HepG2 (cell line): ENCODE data around the gene SH3D19.

Source experiments
- CTCF ChIP-seq: sonication (generic); formaldehyde crosslinking; IDR thresholded peaks from 2 replicates; pipeline ENCODE4 v1.5.0; 2020; ENCODE audit warnings: mild to moderate bottlenecking, missing genetic modification reagents, moderate library complexity
- EP300 ChIP-seq, 3 experiments: sonication (generic) in 1 of 3; formaldehyde crosslinking in 1 of 3; IDR thresholded peaks; 2 replicates each; pipeline versions ENCODE4 v1.5.1 to v1.6.1; 2011 to 2020; ENCODE audit warnings: low read depth in 2 of 3, low read length in 2 of 3, borderline replicate concordance in 1 of 3, improper control_type of control experiment in 1 of 3, mild to moderate bottlenecking in 1 of 3, missing genetic modification reagents in 1 of 3, moderate library complexity in 1 of 3
- NR1H2 ChIP-seq: sonication (generic); formaldehyde crosslinking; IDR thresholded peaks from 2 replicates; pipeline ENCODE4 v1.8.1; 2022; ENCODE audit warnings: low read depth, missing genetic modification reagents, borderline replicate concordance
- PLRG1 ChIP-seq: fragments of 450-650 bp; conservative IDR thresholded peaks from 2 replicates; pipeline ENCODE4 v1.6.1; 2016
- SP4 ChIP-seq: sonication (generic); formaldehyde crosslinking; IDR thresholded peaks from 2 replicates; pipeline ENCODE4 v1.8.1; 2023; ENCODE audit warnings: mild to moderate bottlenecking, missing genetic modification reagents
- TCF7 ChIP-seq: sonication (generic); IDR thresholded peaks from 2 replicates; pipeline ENCODE4 v1.6.1; 2016; ENCODE audit warnings: antibody characterized with exemption, low read depth
- ZBTB21 ChIP-seq: sonication (generic); formaldehyde crosslinking; IDR thresholded peaks from 2 replicates; pipeline ENCODE4 v1.4.0; 2020; ENCODE audit warnings: missing genetic modification reagents
- ZBTB7A ChIP-seq: sonication (generic); formaldehyde crosslinking; IDR thresholded peaks from 2 replicates; pipeline ENCODE4 v1.8.0; 2022; ENCODE audit warnings: mild to moderate bottlenecking, missing genetic modification reagents
- ZNF549 ChIP-seq: sonication (generic); formaldehyde crosslinking; IDR thresholded peaks from 2 replicates; pipeline ENCODE4 v1.5.0; 2020; ENCODE audit warnings: missing genetic modification reagents
- ZNF577 ChIP-seq: sonication (generic); formaldehyde crosslinking; IDR thresholded peaks from 2 replicates; pipeline ENCODE4 v1.4.0; 2020; ENCODE audit warnings: mild to moderate bottlenecking, low read depth, missing genetic modification reagents, borderline replicate concordance
- ZNF616 ChIP-seq: sonication (generic); formaldehyde crosslinking; IDR thresholded peaks from 2 replicates; pipeline ENCODE4 v1.5.0; 2020; ENCODE audit warnings: low read depth, mild to moderate bottlenecking, missing genetic modification reagents
- TF ChIP-seq, protein P1 (sequence below): IDR thresholded peaks from 2 replicates; pipeline ENCODE4 v1.6.1; 2016; ENCODE audit warnings: mild to moderate bottlenecking
- TF ChIP-seq, protein P2 (sequence below): sonication (generic); formaldehyde crosslinking; IDR thresholded peaks from 2 replicates; pipeline ENCODE4 v1.9.0; 2022; ENCODE audit warnings: low read depth, missing genetic modification reagents
- TF ChIP-seq, protein P3 (sequence below): sonication (generic); formaldehyde crosslinking; IDR thresholded peaks from 2 replicates; pipeline ENCODE4 v1.8.1; 2022; ENCODE audit warnings: low read depth, mild to moderate bottlenecking, missing genetic modification reagents

GRCh38 chr4:151361966-151362365, 36.6 kb upstream of the SH3D19 start:
- TF ChIP-seq PLRG1 = no peak
- TF ChIP-seq, protein P1, sequence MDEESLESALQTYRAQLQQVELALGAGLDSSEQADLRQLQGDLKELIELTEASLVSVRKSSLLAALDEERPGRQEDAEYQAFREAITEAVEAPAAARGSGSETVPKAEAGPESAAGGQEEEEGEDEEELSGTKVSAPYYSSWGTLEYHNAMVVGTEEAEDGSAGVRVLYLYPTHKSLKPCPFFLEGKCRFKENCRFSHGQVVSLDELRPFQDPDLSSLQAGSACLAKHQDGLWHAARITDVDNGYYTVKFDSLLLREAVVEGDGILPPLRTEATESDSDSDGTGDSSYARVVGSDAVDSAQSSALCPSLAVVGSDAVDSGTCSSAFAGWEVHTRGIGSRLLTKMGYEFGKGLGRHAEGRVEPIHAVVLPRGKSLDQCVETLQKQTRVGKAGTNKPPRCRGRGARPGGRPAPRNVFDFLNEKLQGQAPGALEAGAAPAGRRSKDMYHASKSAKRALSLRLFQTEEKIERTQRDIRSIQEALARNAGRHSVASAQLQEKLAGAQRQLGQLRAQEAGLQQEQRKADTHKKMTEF (CRISPR knock-in tag) = no peak
- TF ChIP-seq, protein P2, sequence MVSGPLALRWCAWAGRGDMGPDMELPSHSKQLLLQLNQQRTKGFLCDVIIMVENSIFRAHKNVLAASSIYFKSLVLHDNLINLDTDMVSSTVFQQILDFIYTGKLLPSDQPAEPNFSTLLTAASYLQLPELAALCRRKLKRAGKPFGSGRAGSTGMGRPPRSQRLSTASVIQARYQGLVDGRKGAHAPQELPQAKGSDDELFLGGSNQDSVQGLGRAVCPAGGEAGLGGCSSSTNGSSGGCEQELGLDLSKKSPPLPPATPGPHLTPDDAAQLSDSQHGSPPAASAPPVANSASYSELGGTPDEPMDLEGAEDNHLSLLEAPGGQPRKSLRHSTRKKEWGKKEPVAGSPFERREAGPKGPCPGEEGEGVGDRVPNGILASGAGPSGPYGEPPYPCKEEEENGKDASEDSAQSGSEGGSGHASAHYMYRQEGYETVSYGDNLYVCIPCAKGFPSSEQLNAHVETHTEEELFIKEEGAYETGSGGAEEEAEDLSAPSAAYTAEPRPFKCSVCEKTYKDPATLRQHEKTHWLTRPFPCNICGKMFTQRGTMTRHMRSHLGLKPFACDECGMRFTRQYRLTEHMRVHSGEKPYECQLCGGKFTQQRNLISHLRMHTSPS = no peak
- no peak for TF ChIP-seq EP300 (IDR thresholded peaks at IDR 0.05; ENCODE audit: low read depth in 2 of 2, low read length in 2 of 2)
- no peak for TF ChIP-seq EP300 (CRISPR knock-in tag; IDR thresholded peaks at IDR 0.05; ENCODE audit: borderline replicate concordance)
- no peak for TF ChIP-seq SP4 (CRISPR knock-in tag)
- TF ChIP-seq ZNF549 = no peak
- TF ChIP-seq, protein P3, sequence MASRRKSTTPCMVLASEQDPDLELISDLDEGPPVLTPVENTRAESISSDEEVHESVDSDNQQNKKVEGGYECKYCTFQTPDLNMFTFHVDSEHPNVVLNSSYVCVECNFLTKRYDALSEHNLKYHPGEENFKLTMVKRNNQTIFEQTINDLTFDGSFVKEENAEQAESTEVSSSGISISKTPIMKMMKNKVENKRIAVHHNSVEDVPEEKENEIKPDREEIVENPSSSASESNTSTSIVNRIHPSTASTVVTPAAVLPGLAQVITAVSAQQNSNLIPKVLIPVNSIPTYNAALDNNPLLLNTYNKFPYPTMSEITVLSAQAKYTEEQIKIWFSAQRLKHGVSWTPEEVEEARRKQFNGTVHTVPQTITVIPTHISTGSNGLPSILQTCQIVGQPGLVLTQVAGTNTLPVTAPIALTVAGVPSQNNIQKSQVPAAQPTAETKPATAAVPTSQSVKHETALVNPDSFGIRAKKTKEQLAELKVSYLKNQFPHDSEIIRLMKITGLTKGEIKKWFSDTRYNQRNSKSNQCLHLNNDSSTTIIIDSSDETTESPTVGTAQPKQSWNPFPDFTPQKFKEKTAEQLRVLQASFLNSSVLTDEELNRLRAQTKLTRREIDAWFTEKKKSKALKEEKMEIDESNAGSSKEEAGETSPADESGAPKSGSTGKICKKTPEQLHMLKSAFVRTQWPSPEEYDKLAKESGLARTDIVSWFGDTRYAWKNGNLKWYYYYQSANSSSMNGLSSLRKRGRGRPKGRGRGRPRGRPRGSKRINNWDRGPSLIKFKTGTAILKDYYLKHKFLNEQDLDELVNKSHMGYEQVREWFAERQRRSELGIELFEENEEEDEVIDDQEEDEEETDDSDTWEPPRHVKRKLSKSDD = no peak
- no peak for TF ChIP-seq ZNF616 (CRISPR knock-in tag)
- TF ChIP-seq CTCF (CRISPR knock-in tag) = no peak
- TF ChIP-seq NR1H2 (CRISPR knock-in tag) = no peak
- TF ChIP-seq TCF7 = no peak
- no peak for TF ChIP-seq ZBTB7A (CRISPR knock-in tag)
- TF ChIP-seq ZBTB21 (CRISPR knock-in tag) = no peak
- no peak for TF ChIP-seq ZNF577 (CRISPR knock-in tag)
